HG02840 (cell line): ENCODE results near the gene TMEM128.
"Not testable (repeated sequence)": the region's sequence is repeated elsewhere in the genome, so short reads cannot be mapped to it uniquely, and the experiment has no call there.

Source experiments
- ATAC-seq: cut with Tn5 transposase; IDR thresholded peaks from one replicate; pipeline ENCODE4 v1.9.1; 2021; ENCODE audit warnings: mild to moderate bottlenecking, moderate library complexity, moderate number of reproducible peaks; ENCODE audit not compliant: unreplicated experiment, low FRiP score

Gene TMEM128

GRCh38 chr4:4202510-4202909, 45.5 kb downstream of the TMEM128 start:
- no peak for ATAC-seq

DNA sequence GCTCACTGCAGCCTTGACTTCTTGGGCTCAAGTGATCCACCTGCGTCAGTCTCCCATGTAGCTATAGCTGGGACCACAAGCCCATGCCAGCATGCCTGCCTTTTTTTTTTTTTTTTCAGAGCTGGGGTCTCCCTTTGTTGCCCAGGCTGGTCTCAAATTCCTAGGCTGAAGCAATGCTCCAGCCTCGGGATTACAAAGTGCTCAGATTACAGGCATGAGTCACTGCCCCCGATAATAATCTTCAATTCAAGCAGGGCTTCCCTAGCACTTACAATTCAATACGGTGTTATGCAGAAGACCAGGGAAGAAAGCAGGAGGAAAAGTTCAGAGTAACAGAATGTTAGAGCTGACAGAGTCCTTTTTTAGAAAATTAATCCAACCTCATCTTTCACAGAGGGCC, 47.4 kb downstream of the TMEM128 start:
- no peak for ATAC-seq

GRCh38 chr4:4195354-4195753, 52.7 kb downstream of the TMEM128 start:
- no peak for ATAC-seq

- not testable (repeated sequence) for ATAC-seq
These were observed 59.5 kb downstream of the TMEM128 start for GRCh38 chr4:4188557-4188956.
